Measurements from ENCODE around the gene PXN. TPM values are rescaled to one million over a fixed set of nuclear protein-coding genes. Genes with fewer than 3 reads are reported as not detected.
"Not testable (repeated sequence)": the region's sequence is repeated elsewhere in the genome, so short reads cannot be mapped to it uniquely, and the experiment has no call there.

PXN gene
- total RNA-seq, 2 donors from 2014 or later, result 34.7 to 76.7 TPM

- Histone ChIP-seq H3K36me3 (peaks cover 39% of the 10 kb centered on the region), H3K27ac (peak overlapping the region; percentile 84 to 86), H3K4me3 (peak overlapping the region; percentile 84 to 98), H3K4me1 (peaks cover 0 to 22% of the 10 kb centered on the region in 2 donors), H3K27me3 (no peaks in the 10 kb centered on the region), H3K9me3 (no peaks in the 10 kb centered on the region)
- TF ChIP-seq CTCF (IDR thresholded peaks at IDR 0.05), result no peak
- no peak for DNase-seq (ENCODE audit: low spot score)
Measured at GRCh38 chr12:120200364-120200800, 65.1 kb downstream of the PXN start.

DNA sequence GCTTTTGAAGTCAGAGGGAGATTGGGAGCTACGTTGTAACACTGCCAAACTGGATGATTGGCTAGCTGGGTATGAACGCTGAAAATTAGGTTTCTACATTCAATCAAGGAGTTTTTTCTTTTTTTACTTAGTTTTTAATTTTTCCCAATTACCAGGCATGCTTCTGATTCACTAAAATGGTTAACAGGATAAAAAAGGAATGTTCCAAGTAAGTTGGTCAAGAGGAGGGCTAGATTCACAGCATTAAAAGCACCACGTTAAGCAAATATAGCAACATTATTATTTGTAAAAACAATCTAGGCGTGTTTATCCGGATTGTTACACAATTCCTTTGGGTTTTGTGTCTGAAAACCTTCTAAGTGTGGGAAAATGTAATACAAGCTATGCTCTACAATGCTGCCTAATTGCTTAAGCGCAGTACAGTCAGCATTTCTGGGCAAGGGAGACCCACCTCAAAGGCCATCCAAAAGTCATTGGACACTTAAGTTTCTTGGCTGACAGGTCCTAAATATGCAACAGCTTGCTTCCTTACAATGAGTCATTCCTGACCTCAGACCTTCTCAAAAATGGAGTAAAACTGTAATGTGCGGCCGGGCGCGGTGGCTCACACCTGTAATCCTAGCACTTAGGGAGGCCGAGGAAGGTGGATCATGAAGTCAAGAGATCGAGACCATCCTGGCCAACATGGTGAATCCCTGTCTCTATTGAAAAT, 65.8 kb downstream of the PXN start:
- Histone ChIP-seq H3K4me1 (peaks cover 0 to 28% of the 10 kb centered on the region in 2 donors), H3K27me3 (no peaks in the 10 kb centered on the region), H3K36me3 (peaks cover 39% of the 10 kb centered on the region), H3K9me3 (no peaks in the 10 kb centered on the region), H3K4me3 (peak overlapping the region; percentile 84 to 98), H3K27ac (peak overlapping the region; percentile 84 to 86)
- peak; percentile 77 for DNase-seq (ENCODE audit: low spot score)
- no peak for TF ChIP-seq CTCF (IDR thresholded peaks at IDR 0.05)

DNA sequence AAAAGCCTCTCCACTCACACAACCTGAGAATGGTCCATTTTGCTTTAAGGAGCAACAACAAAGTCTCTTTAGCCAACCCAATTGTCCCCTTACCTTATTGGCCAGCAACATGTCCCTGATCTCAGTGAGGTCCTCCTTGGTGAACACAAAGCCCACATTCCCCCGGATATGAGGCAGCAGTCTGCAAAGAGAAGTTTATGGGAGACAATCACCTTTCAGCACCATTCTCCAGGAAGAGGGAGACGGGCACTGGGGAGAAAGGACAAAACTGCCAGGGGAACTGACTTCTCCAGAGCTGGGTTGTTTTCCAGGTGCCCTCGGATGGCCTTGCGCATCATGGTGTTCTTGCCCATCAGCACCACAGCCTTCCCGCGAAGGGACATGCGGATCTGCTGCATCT, 66.5 kb downstream of the PXN start:
- H3K27ac ChIP-seq, result no peak overlapping the region

GRCh38 chr12:120197542-120197887, 68.0 kb downstream of the PXN start:
- no peak overlapping the region for H3K4me3 ChIP-seq
- H3K27ac ChIP-seq, result no peak overlapping the region
- DNase-seq (ENCODE audit: low spot score), result no peak
- peaks cover 39% of the 10 kb centered on the region for H3K36me3 ChIP-seq
- H3K27me3 ChIP-seq, result no peaks in the 10 kb centered on the region
- TF ChIP-seq CTCF (IDR thresholded peaks at IDR 0.05), result no peak
- no peaks in the 10 kb centered on the region for H3K9me3 ChIP-seq
- H3K4me1 ChIP-seq, result peaks cover 0 to 38% of the 10 kb centered on the region in 2 donors

More for the DNA sequence above, 66.5 kb downstream of the PXN start:
- Histone ChIP-seq H3K9me3 (no peaks in the 10 kb centered on the region), H3K4me3 (no peak overlapping the region), H3K27me3 (no peaks in the 10 kb centered on the region), H3K4me1 (peaks cover 0 to 29% of the 10 kb centered on the region in 2 donors), H3K36me3 (peaks cover 39% of the 10 kb centered on the region)
- DNase-seq (ENCODE audit: low spot score), result no peak
- TF ChIP-seq CTCF (IDR thresholded peaks at IDR 0.05), result no peak

GRCh38 chr12:120196817-120197541, 68.6 kb downstream of the PXN start:
- not testable (repeated sequence) for H3K27me3 ChIP-seq; H3K9me3 ChIP-seq; H3K4me3 ChIP-seq; H3K27ac ChIP-seq; DNase-seq (ENCODE audit: low spot score)
- Histone ChIP-seq H3K36me3 (peaks cover 39% of the 10 kb centered on the region), H3K4me1 (peaks cover 0 to 38% of the 10 kb centered on the region in 2 donors)

DNA sequence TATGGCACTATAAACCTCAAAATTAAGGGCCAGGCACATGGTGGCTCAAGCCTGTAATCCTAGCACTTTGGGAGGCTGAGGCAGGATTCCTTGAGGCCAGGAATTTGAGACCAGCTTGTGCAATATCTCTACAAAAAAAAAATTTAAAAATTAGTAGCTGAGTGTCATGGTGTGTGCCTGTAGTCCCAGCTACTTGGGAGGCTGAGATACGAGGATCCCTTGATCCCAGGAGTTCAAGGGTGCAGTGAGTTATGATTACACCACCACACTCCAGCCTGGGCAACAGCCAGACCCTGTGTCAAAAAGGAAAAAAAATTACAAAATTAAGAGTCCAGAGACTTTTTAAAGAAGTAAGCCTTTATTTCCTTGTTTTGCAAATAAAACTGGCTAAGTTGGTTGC, 69.2 kb downstream of the PXN start:
- H3K27me3 ChIP-seq, result no peaks in the 10 kb centered on the region
- no peak overlapping the region for H3K27ac ChIP-seq
- H3K9me3 ChIP-seq, result no peaks in the 10 kb centered on the region
- peaks cover 39% of the 10 kb centered on the region for H3K36me3 ChIP-seq
- peaks cover 0 to 38% of the 10 kb centered on the region in 2 donors for H3K4me1 ChIP-seq
- H3K4me3 ChIP-seq, result no peak overlapping the region
- no peak for TF ChIP-seq CTCF (IDR thresholded peaks at IDR 0.05)
- DNase-seq (ENCODE audit: low spot score), result no peak

Data from right atrium auricular region (tissue), 2 donors.